Mesodermal cell (in vitro differentiated cells): Measurements from ENCODE around the gene TOE1.
"Not testable (repeated sequence)": the region's sequence is repeated elsewhere in the genome, so short reads cannot be mapped to it uniquely, and the experiment has no call there.

ENCODE experiments used
- H3K27ac ChIP-seq: 2 replicates; pipeline ENCODE4 v1.7.0; 2013; ENCODE audit warnings: mild to moderate bottlenecking, low read depth, low read length, moderate library complexity; ENCODE audit not compliant: severe bottlenecking
- H3K36me3 ChIP-seq: 2 replicates; pipeline ENCODE4 v1.7.1; 2013; ENCODE audit warnings: mild to moderate bottlenecking, low read length, moderate library complexity; ENCODE audit not compliant: control insufficient read depth, insufficient read depth
- H3K4me1 ChIP-seq: one replicate; pipeline ENCODE4 v1.7.1; 2013; ENCODE audit warnings: mild to moderate bottlenecking, low read length; ENCODE audit not compliant: insufficient read depth, control insufficient read depth, poor library complexity, severe bottlenecking
- H3K4me3 ChIP-seq: 2 replicates; pipeline ENCODE4 v1.7.0; 2013; ENCODE audit warnings: low read length, control low read depth, mild to moderate bottlenecking; ENCODE audit not compliant: insufficient read depth, poor library complexity, severe bottlenecking; ENCODE audit errors: extremely low read depth
- H3K9me3 ChIP-seq: 2 replicates; pipeline ENCODE4 v1.7.1; 2013; ENCODE audit warnings: mild to moderate bottlenecking, low read length, moderate library complexity; ENCODE audit not compliant: control insufficient read depth
- WGBS, 2 experiments: methylation state at CpG; one replicate each; pipeline ENCODE4 v1.1.5; 2013; ENCODE audit warnings: missing lambda C conversion rate in 2 of 2; ENCODE audit not compliant: insufficient coverage in 2 of 2; 5-methylcytosine and 5-hydroxymethylcytosine counted together

The TOE1 gene

DNA sequence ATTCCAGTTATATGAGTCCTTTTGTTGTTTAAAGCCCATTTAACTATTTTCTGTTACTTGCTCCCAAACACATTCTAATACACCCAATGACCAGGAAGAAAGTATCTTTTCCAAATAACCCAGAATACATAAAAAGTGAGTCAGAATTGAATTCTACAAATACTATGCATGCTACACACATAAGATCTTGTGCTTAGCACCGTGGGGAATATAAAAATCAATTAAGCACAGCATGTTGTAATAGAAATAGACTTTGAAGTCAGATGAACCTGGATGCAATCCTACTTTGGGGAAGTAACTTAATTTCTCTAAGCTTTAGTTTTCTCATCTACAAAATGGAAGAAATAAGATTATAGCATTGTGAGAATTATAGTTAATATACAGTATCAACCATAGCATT lies 40.8 kb downstream of the TOE1 start:
- Histone ChIP-seq H3K36me3 (no peaks in the 10 kb centered on the region), H3K4me1 (no peaks in the 10 kb centered on the region), H3K9me3 (no peaks in the 10 kb centered on the region), H3K4me3 (no peak overlapping the region), H3K27ac (no peak overlapping the region)
- no CpG with 5 or more reads among the region's 1 CpG for WGBS, 2 experiments

DNA sequence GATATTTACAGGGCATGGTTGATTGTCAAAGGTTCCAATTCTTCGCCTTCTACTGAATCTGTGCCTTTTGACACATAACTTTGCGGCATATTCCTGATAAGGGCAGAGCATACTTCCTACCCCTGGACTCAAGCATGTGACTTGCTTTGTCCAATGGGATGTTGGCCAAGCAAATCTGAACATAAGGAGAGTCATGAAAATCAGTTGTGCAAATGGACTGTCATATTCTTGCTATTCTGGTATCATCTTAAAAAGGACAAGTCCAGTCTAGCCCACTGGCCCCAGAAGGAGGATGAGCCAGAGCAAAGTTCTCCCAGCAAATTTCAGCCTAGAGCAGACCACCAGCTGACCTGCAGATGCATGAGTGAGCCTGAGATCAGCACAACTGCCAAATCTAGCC lies 41.3 kb downstream of the TOE1 start:
- Histone ChIP-seq H3K4me3 (no peak overlapping the region), H3K9me3 (no peaks in the 10 kb centered on the region), H3K36me3 (no peaks in the 10 kb centered on the region), H3K27ac (no peak overlapping the region), H3K4me1 (no peaks in the 10 kb centered on the region)
- 94 to 100% methylated on average over 2 of the region's 2 CpGs for WGBS, 2 experiments

DNA sequence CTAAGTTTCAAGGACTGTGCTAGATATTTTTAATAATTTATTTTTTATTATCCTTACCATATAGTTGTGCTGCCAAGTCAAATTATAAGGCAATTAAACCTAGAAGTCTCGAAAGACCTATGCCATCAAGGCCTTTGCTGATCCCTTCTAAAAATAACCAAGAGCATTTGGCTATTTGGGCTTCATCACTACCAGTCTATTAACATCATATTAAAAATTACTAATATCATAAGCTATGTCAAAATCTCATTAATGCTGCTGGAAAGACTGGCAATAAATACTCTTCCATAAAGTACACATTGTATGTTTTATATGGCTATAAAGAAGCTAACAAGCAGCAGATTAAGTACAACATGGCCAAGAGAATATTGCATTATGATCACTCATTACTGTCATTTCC lies 43.2 kb downstream of the TOE1 start:
- Histone ChIP-seq H3K27ac (no peak overlapping the region), H3K9me3 (no peaks in the 10 kb centered on the region), H3K36me3 (no peaks in the 10 kb centered on the region), H3K4me3 (no peak overlapping the region), H3K4me1 (no peaks in the 10 kb centered on the region)
- 63 to 80% methylated on average over 1 of the region's 1 CpG for whole genome bisulfite sequencing, 2 experiments

DNA sequence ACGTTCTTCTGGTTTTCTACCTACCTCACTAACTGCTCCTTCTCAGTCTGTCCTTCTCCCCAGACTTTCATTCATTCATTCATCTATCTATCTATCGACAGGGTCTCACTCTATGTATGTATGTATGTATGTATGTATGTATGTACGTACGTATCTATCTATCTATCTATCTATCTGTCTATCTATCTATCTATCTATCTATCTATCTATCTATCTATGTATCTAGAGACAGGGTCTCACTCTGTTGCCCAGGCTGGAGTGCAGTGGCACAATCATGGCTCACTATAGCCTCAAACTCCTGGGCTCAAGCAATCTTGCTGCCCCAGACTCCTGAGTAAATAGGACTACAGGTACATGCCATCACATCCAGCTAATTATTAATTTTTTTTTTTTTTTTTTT lies 44.2 kb downstream of the TOE1 start:
- not testable (repeated sequence) for H3K4me3 ChIP-seq, H3K9me3 ChIP-seq, H3K27ac ChIP-seq, H3K36me3 ChIP-seq, H3K4me1 ChIP-seq
- 92% methylated on average over 1 of the region's 4 CpGs; no CpG with 5 or more reads in 1 of the 2 experiments for WGBS, 2 experiments

DNA sequence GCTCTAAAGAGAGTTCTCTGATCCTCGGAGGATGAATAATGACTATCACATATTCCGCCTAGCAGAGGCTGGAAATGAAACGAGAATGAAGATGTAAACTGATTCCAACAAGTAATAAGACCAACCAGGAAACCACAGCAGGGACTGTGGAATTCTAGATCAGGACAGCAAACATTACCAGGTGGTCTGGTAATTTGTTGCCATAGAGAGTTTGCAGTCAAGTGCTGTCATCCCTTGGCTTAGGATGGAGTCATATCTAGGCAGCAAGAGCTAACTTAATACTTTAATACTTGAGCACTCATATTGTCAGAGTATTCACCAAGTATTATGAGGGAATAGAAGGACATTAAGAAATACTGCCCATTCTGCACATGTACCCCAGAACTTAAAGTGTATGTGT lies 45.3 kb downstream of the TOE1 start:
- Histone ChIP-seq H3K4me3 (no peak overlapping the region), H3K27ac (no peak overlapping the region), H3K36me3 (no peaks in the 10 kb centered on the region), H3K4me1 (no peaks in the 10 kb centered on the region), H3K9me3 (no peaks in the 10 kb centered on the region)
- 100% methylated on average over 2 to 3 of the region's 3 CpGs for WGBS, 2 experiments

DNA sequence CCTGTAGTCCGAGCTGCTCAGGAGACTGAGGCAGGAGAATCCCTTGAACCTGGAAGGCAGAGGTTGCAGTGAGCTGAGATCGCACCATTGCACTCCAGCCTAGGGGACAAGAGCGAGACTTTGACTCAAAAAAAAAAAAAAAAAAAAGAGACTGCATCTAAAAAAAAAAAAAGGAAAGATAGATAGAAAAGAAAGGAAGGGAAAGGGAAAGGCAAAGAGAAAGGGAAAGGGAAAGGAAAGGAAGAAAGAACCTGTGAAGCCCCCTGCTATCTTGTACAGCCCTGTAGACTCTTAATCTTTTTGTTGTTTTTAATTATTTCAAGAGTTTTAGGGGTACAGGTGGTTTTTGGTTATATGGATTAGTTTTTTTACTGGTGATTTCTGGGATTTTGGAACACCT lies 46.2 kb downstream of the TOE1 start:
- Histone ChIP-seq H3K36me3 (no peaks in the 10 kb centered on the region), H3K9me3 (no peaks in the 10 kb centered on the region), H3K4me1 (no peaks in the 10 kb centered on the region), H3K4me3 (no peak overlapping the region), H3K27ac (no peak overlapping the region)
- 100% methylated on average over 1 of the region's 3 CpGs; no CpG with 5 or more reads in 1 of the 2 experiments for WGBS, 2 experiments
